Sigmoid colon (tissue), 7 donors: ENCODE data around the gene ALCAM. TPM values are rescaled to one million over a fixed set of nuclear protein-coding genes. Genes with fewer than 3 reads are reported as not detected.
A peak's percentile ranks its signal among the peaks of the same experiment; 100 is the strongest.

ENCODE experiments used
- DNase-seq: peaks from one replicate; pipeline ENCODE4 v3.0.0-alpha.2; 2019
- H3K27ac ChIP-seq, 4 donors: fragments of 200-600 bp; sonication (generic); one replicate each; pipeline ENCODE4 v1.5.1; 2016 to 2019; ENCODE audit warnings: mild to moderate bottlenecking in 1 of 4
- H3K27me3 ChIP-seq, 3 donors: fragments of 200-600 bp; sonication (generic); one replicate each; pipeline ENCODE4 v1.5.1; 2019; ENCODE audit warnings: mild to moderate bottlenecking in 1 of 3
- H3K36me3 ChIP-seq, 4 donors: fragments of 200-600 bp; sonication (generic); one replicate each; pipeline ENCODE4 v1.5.1; 2016 to 2019
- H3K4me1 ChIP-seq, 4 donors: fragments of 200-600 bp; sonication (generic); one replicate each; pipeline ENCODE4 v1.5.1; 2017 to 2019
- H3K4me3 ChIP-seq, 4 donors: fragments of 200-600 bp; sonication (generic); one replicate each; pipeline ENCODE4 v1.5.1; 2017 to 2019; ENCODE audit warnings: mild to moderate bottlenecking in 2 of 4, moderate library complexity in 1 of 4
- H3K9me3 ChIP-seq, 4 donors: fragments of 200-600 bp in 3 of 4; sonication (generic) in 3 of 4; one replicate each; pipeline versions ENCODE4 v1.5.1 to v1.6.1; 2013 to 2019
- CTCF ChIP-seq, 4 experiments: fragments of 450-650 bp in 3 of 4; fragments of 200-600 bp in 1 of 4; IDR thresholded peaks; one replicate each; pipeline ENCODE4 v1.5.1; 2016 to 2019; ENCODE audit warnings: antibody characterized with exemption in 4 of 4, mild to moderate bottlenecking in 3 of 4, moderate library complexity in 2 of 4
- EP300 ChIP-seq, 4 donors: sonication (generic); formaldehyde crosslinking; IDR thresholded peaks; one replicate each; pipeline ENCODE4 v1.6.1; 2017; ENCODE audit warnings: antibody characterized with exemption in 4 of 4
- POLR2A ChIP-seq, 2 donors: fragments of 450-650 bp; IDR thresholded peaks; one replicate each; pipeline ENCODE4 v1.6.1; 2016; ENCODE audit warnings: antibody characterized with exemption in 2 of 2, mild to moderate bottlenecking in 2 of 2, moderate library complexity in 2 of 2
- POLR2AphosphoS5 ChIP-seq, 4 donors: sonication (generic); formaldehyde crosslinking; IDR thresholded peaks; one replicate each; pipeline ENCODE4 v1.6.1; 2017; ENCODE audit warnings: antibody characterized with exemption in 4 of 4
- WGBS, 2 donors: extraction: QIAGEN DNeasy Blood & Tissue Kit; methylation state at CpG; one replicate each; pipeline ENCODE4 v1.1.7; 2013; 5-methylcytosine and 5-hydroxymethylcytosine counted together
- intact Hi-C: fragments of 100-400 bp; cut with DNase I; formaldehyde crosslinking; loops from one replicate; pipeline ENCODE4 v1.15.1; 2023
- polyA plus RNA-seq, 3 donors: library from polyadenylated mRNA; stranded (reverse); fragments of 200-250 nt; gene quantifications; one replicate each; pipeline ENCODE4 v1.2.3, GENCODE V29; 2013
- total RNA-seq, 4 donors: library from RNA; depleted of rRNA; stranded (reverse); fragments of >200 nt; gene quantifications; one replicate each; pipeline ENCODE4 v1.1.0, GENCODE V29; 2016
- donor health status: healthy with polysubstance abuse.
- donor health status: Bipolar disorder and iron deficiency.
- donor health status: healthy.

Gene ALCAM
- total and polyA plus RNA-seq, 7 donors, result 1.8 to 45.1 (median 16.0) TPM

- peaks cover 0 to 10% (median 0%) of the 10 kb centered on the region in 4 donors for H3K4me1 ChIP-seq
- intact Hi-C loops, result no loop called here
- TF ChIP-seq POLR2A (IDR thresholded peaks at IDR 0.05), result no peak
- TF ChIP-seq EP300 (IDR thresholded peaks at IDR 0.05), result no peak
- no peak for TF ChIP-seq CTCF (IDR thresholded peaks at IDR 0.05)
- TF ChIP-seq POLR2AphosphoS5 (IDR thresholded peaks at IDR 0.05), result no peak
- H3K27ac ChIP-seq, result no peak overlapping the region
- H3K27me3 ChIP-seq, result no peaks in the 10 kb centered on the region
- DNase-seq, result no peak
- no peaks in the 10 kb centered on the region for H3K36me3 ChIP-seq
- H3K4me3 ChIP-seq, result no peak overlapping the region
- H3K9me3 ChIP-seq, result no peaks in the 10 kb centered on the region
- WGBS, 2 donors, result 87 to 92% methylated on average over 2 of the region's 2 CpGs
Observed at GRCh38 chr3:105470851-105471250, 104.1 kb downstream of the ALCAM start.

- no peak overlapping the region for H3K4me3 ChIP-seq
- no peaks in the 10 kb centered on the region for H3K36me3 ChIP-seq
- no peak for DNase-seq
- no peaks in the 10 kb centered on the region for H3K27me3 ChIP-seq
- TF ChIP-seq POLR2AphosphoS5 (IDR thresholded peaks at IDR 0.05), result no peak
- no peak for TF ChIP-seq EP300 (IDR thresholded peaks at IDR 0.05)
- TF ChIP-seq CTCF (IDR thresholded peaks at IDR 0.05), result no peak
- TF ChIP-seq POLR2A (IDR thresholded peaks at IDR 0.05), result no peak
- H3K27ac ChIP-seq, result no peak overlapping the region
- H3K9me3 ChIP-seq, result no peaks in the 10 kb centered on the region
- H3K4me1 ChIP-seq, result peaks cover 0 to 10% (median 0%) of the 10 kb centered on the region in 4 donors
- intact Hi-C loops, result no loop called here
Observed at GRCh38 chr3:105473521-105474223, 107.0 kb downstream of the ALCAM start.

GRCh38 chr3:105480768-105481167 lies 114.1 kb downstream of the ALCAM start:
- intact Hi-C loops, result no loop called here
- H3K27ac ChIP-seq, result no peak overlapping the region
- H3K9me3 ChIP-seq, result no peaks in the 10 kb centered on the region
- no peaks in the 10 kb centered on the region for H3K4me1 ChIP-seq
- no peak for DNase-seq
- 80 to 90% methylated on average over 1 of the region's 1 CpG for WGBS, 2 donors
- no peaks in the 10 kb centered on the region for H3K36me3 ChIP-seq
- no peaks in the 10 kb centered on the region for H3K27me3 ChIP-seq
- TF ChIP-seq POLR2AphosphoS5 (IDR thresholded peaks at IDR 0.05), result no peak
- no peak for TF ChIP-seq CTCF (IDR thresholded peaks at IDR 0.05)
- no peak for TF ChIP-seq EP300 (IDR thresholded peaks at IDR 0.05)
- no peak for TF ChIP-seq POLR2A (IDR thresholded peaks at IDR 0.05)
- no peak overlapping the region for H3K4me3 ChIP-seq

- H3K4me1 ChIP-seq, result no peaks in the 10 kb centered on the region
- no peak for DNase-seq
- no peak overlapping the region for H3K27ac ChIP-seq
- no peaks in the 10 kb centered on the region for H3K27me3 ChIP-seq
- no peak overlapping the region for H3K4me3 ChIP-seq
- no peak for TF ChIP-seq POLR2AphosphoS5 (IDR thresholded peaks at IDR 0.05)
- H3K9me3 ChIP-seq, result no peaks in the 10 kb centered on the region
- no peaks in the 10 kb centered on the region for H3K36me3 ChIP-seq
- WGBS, 2 donors, result 43 to 49% methylated on average over 1 of the region's 1 CpG
- intact Hi-C loops, result no loop called here
Observed at GRCh38 chr3:105483476-105483875, 116.8 kb downstream of the ALCAM start.

- no peaks in the 10 kb centered on the region for H3K27me3 ChIP-seq
- WGBS, 2 donors, result 93 to 96% methylated on average over 4 of the region's 4 CpGs
- TF ChIP-seq CTCF (IDR thresholded peaks at IDR 0.05) (no peak), POLR2AphosphoS5 (IDR thresholded peaks at IDR 0.05) (no peak)
- H3K27ac ChIP-seq, result peak overlapping the region in 1 of 4 donors; percentile 45
- H3K9me3 ChIP-seq, result peaks cover 0 to 5% (median 0%) of the 10 kb centered on the region in 4 donors
- intact Hi-C loops, result no loop called here
- H3K36me3 ChIP-seq, result no peaks in the 10 kb centered on the region
- peaks cover 0 to 6% (median 2%) of the 10 kb centered on the region in 4 donors for H3K4me1 ChIP-seq
- DNase-seq, result no peak
- no peak overlapping the region for H3K4me3 ChIP-seq
Observed at GRCh38 chr3:105490045-105490444, 123.3 kb downstream of the ALCAM start.
